DOHH2 (cell line): ENCODE measurements around the gene VWA3B.

Experiments used
- H3F3A ChIP-seq: fragments of 200-600 bp; sonication (generic), shearing (Covaris generic); 2 replicates; pipeline ENCODE4 v1.6.0; 2016; ENCODE audit warnings: antibody characterized with exemption, mild to moderate bottlenecking; ENCODE audit not compliant: control insufficient read depth, insufficient read depth
- H3K27ac ChIP-seq: fragments of 200-600 bp; sonication (generic); 2 replicates; pipeline ENCODE4 v1.5.1; 2014; ENCODE audit warnings: low read depth, mild to moderate bottlenecking, low read length, moderate library complexity
- H3K27me3 ChIP-seq: fragments of 200-600 bp; sonication (generic); 2 replicates; pipeline ENCODE4 v1.6.1; 2014; ENCODE audit warnings: mild to moderate bottlenecking, low read length, mixed read lengths; ENCODE audit not compliant: control insufficient read depth
- H3K36me3 ChIP-seq: fragments of 200-600 bp; sonication (generic); 2 replicates; pipeline ENCODE4 v1.6.1; 2014; ENCODE audit warnings: mild to moderate bottlenecking, low read length, moderate library complexity, mixed read lengths; ENCODE audit not compliant: control insufficient read depth
- H3K4me1 ChIP-seq: fragments of 200-600 bp; sonication (generic); 2 replicates; pipeline ENCODE4 v1.6.1; 2014; ENCODE audit warnings: mild to moderate bottlenecking, low read length, mixed read lengths; ENCODE audit not compliant: control insufficient read depth
- H3K4me2 ChIP-seq: fragments of 200-600 bp; sonication (generic); 2 replicates; pipeline ENCODE4 v1.6.0; 2014; ENCODE audit warnings: mild to moderate bottlenecking, low read length, moderate library complexity
- H3K4me3 ChIP-seq: fragments of 200-600 bp; sonication (generic); 2 replicates; pipeline ENCODE4 v1.5.1; 2014; ENCODE audit warnings: mild to moderate bottlenecking, low read length, mixed read lengths
- H3K79me2 ChIP-seq: fragments of 200-600 bp; sonication (generic); 2 replicates; pipeline ENCODE4 v1.6.1; 2014; ENCODE audit warnings: mild to moderate bottlenecking, low read length, mixed read lengths; ENCODE audit not compliant: control insufficient read depth
- H3K9me2 ChIP-seq: fragments of 200-600 bp; sonication (generic); replicated peaks from 2 replicates; pipeline ENCODE4 v1.6.1; 2014; ENCODE audit warnings: mild to moderate bottlenecking, low read length, mixed read lengths; ENCODE audit not compliant: control insufficient read depth
- H3K9me3 ChIP-seq: fragments of 200-600 bp; sonication (generic); 2 replicates; pipeline ENCODE4 v1.6.1; 2014; ENCODE audit warnings: antibody characterized with exemption, low read length, mixed read lengths; ENCODE audit not compliant: control insufficient read depth, insufficient read depth
- H4K20me1 ChIP-seq: fragments of 200-600 bp; sonication (generic); 2 replicates; pipeline ENCODE4 v1.6.0; 2014; ENCODE audit warnings: low read depth, mild to moderate bottlenecking, antibody characterized with exemption, low read length, moderate library complexity; ENCODE audit not compliant: control insufficient read depth, insufficient read depth
- EZH2phosphoT487 ChIP-seq: fragments of 200-600 bp; sonication (generic); IDR thresholded peaks from 2 replicates; pipeline ENCODE4 v1.6.1; 2017; ENCODE audit warnings: borderline replicate concordance, mild to moderate bottlenecking, antibody characterized with exemption, low read length, moderate library complexity, mixed read lengths
- TF ChIP-seq, protein P1 (sequence below): fragments of 200-600 bp; sonication (generic); IDR thresholded peaks from one replicate; pipeline ENCODE4 v1.5.1; 2014; ENCODE audit warnings: antibody characterized with exemption, mild to moderate bottlenecking, low read depth, low read length; ENCODE audit not compliant: poor library complexity, severe bottlenecking

The VWA3B gene

DNA sequence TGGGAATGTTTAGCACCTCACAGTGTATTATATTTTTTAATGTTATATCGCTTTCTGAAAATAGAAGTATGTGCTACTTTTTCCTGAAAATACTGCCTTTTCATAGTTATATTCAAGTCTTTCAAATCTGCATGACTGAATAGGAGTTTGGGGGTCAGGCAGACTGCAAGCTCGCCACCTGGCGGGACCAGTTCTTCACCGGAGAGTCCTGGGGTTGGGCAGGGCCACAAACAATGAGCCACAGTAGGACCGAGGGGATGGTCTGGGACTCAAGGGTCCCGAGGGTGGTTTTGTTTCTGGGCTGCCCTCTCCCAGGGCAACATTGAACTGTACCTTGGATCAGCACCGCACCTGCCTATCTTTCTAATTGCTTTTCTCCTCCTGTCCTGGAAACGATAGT is 70.6 kb downstream of the VWA3B start:
- H3K4me2 ChIP-seq, result no peak overlapping the region
- no peaks in the 10 kb centered on the region for H3K4me1 ChIP-seq
- no peaks in the 10 kb centered on the region for H3F3A ChIP-seq
- no peaks in the 10 kb centered on the region for H3K9me3 ChIP-seq
- H3K27ac ChIP-seq, result no peak overlapping the region
- TF ChIP-seq EZH2phosphoT487, result no peak
- TF ChIP-seq, protein P1, sequence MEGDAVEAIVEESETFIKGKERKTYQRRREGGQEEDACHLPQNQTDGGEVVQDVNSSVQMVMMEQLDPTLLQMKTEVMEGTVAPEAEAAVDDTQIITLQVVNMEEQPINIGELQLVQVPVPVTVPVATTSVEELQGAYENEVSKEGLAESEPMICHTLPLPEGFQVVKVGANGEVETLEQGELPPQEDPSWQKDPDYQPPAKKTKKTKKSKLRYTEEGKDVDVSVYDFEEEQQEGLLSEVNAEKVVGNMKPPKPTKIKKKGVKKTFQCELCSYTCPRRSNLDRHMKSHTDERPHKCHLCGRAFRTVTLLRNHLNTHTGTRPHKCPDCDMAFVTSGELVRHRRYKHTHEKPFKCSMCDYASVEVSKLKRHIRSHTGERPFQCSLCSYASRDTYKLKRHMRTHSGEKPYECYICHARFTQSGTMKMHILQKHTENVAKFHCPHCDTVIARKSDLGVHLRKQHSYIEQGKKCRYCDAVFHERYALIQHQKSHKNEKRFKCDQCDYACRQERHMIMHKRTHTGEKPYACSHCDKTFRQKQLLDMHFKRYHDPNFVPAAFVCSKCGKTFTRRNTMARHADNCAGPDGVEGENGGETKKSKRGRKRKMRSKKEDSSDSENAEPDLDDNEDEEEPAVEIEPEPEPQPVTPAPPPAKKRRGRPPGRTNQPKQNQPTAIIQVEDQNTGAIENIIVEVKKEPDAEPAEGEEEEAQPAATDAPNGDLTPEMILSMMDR, result no peak
- no peaks in the 10 kb centered on the region for H3K36me3 ChIP-seq
- no peaks in the 10 kb centered on the region for H3K27me3 ChIP-seq
- H3K4me3 ChIP-seq, result no peak overlapping the region
- no peaks in the 10 kb centered on the region for H4K20me1 ChIP-seq
- H3K9me2 ChIP-seq, result no peaks in the 10 kb centered on the region
- no peaks in the 10 kb centered on the region for H3K79me2 ChIP-seq

DNA sequence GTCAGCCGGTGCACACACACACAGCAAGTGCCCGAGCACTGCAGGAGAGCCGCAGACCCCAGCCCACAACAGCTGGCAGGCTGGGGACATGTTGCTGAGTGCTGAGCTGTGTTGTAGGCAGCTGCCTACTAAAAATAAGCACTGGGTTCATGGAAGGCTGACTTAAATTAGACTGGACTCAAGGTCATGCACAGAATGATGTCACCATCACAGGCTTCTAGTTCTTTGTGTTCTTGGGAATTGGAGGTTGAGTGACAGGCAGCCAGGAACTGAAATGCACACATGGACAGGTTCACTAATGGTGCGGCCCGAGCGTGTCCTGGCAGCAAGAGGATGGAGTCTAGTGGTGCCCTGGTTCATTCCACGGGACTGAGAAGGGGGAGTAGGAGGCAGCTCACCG is 71.3 kb downstream of the VWA3B start:
- no peaks in the 10 kb centered on the region for H3K9me2 ChIP-seq
- no peak overlapping the region for H3K27ac ChIP-seq
- no peaks in the 10 kb centered on the region for H3K79me2 ChIP-seq
- H3F3A ChIP-seq, result no peaks in the 10 kb centered on the region
- no peaks in the 10 kb centered on the region for H3K4me1 ChIP-seq
- H4K20me1 ChIP-seq, result no peaks in the 10 kb centered on the region
- no peak overlapping the region for H3K4me3 ChIP-seq
- no peak for TF ChIP-seq EZH2phosphoT487
- TF ChIP-seq, protein P1, result no peak
- no peak overlapping the region for H3K4me2 ChIP-seq
- H3K36me3 ChIP-seq, result no peaks in the 10 kb centered on the region
- H3K9me3 ChIP-seq, result no peaks in the 10 kb centered on the region
- H3K27me3 ChIP-seq, result no peaks in the 10 kb centered on the region

DNA sequence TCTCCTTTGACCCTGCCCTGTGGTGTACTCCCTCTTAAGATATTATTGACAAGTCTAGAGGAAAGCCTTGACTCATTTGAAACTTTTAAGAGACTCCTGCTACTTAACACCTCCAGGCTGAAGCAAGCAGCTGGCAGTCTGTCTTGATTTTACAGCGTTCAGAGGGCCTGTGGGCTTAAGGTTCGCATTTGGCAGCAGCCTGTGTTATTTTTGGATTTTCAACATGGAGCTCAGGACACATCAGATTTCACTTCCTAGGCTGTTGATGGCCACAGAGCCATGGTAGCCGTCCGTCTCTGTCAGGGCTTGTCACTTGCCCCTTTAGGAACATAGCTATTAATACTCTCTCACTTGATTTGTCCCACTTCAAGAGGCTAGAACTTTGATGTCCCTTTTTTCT is 73.6 kb downstream of the VWA3B start:
- H3K4me2 ChIP-seq, result no peak overlapping the region
- TF ChIP-seq EZH2phosphoT487, result no peak
- TF ChIP-seq, protein P1, result no peak
- no peaks in the 10 kb centered on the region for H3K9me2 ChIP-seq
- H3K36me3 ChIP-seq, result no peaks in the 10 kb centered on the region
- no peak overlapping the region for H3K4me3 ChIP-seq
- no peaks in the 10 kb centered on the region for H3K9me3 ChIP-seq
- no peaks in the 10 kb centered on the region for H3F3A ChIP-seq
- H3K4me1 ChIP-seq, result no peaks in the 10 kb centered on the region
- H3K27ac ChIP-seq, result no peak overlapping the region
- no peaks in the 10 kb centered on the region for H3K79me2 ChIP-seq
- no peaks in the 10 kb centered on the region for H4K20me1 ChIP-seq
- no peaks in the 10 kb centered on the region for H3K27me3 ChIP-seq

DNA sequence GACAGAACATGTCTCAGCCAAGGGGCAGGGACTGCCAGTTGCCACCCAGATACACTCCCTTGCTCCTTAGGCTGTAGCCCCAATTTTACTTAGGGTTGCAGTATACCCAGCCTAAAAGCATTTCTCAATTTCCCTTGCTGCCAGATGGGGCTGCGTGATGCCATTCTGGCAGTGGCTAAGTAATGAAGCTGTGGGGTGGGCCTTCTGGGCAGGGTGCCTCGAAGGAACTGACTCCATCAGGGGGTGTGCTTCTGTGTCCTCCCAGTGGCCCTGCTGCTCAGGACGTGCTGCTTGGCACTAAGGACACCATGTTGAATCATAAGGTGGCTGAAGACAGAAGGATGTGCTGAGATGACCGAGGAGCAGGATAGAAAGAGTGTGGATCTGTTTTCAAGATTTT is 74.2 kb downstream of the VWA3B start:
- Histone ChIP-seq H3K4me3 (no peak overlapping the region), H3K4me2 (no peak overlapping the region), H3K4me1 (no peaks in the 10 kb centered on the region), H3K27ac (no peak overlapping the region), H4K20me1 (no peaks in the 10 kb centered on the region), H3K27me3 (no peaks in the 10 kb centered on the region), H3K9me2 (no peaks in the 10 kb centered on the region), H3K9me3 (no peaks in the 10 kb centered on the region), H3K79me2 (no peaks in the 10 kb centered on the region), H3K36me3 (no peaks in the 10 kb centered on the region), H3F3A (no peaks in the 10 kb centered on the region)
- TF ChIP-seq, protein P1, result no peak
- no peak for TF ChIP-seq EZH2phosphoT487
